PC-9 (cell line): Measurements from ENCODE around the gene TNRC6C.
"Not testable (repeated sequence)": the region's sequence is repeated elsewhere in the genome, so short reads cannot be mapped to it uniquely, and the experiment has no call there.

ENCODE experiments used
- EZH2 ChIP-seq: fragments of 200-600 bp; sonication (generic); IDR thresholded peaks from 2 replicates; pipeline ENCODE4 v1.8.0; 2017; ENCODE audit warnings: antibody characterized with exemption, low read depth
- TF ChIP-seq, protein P1 (sequence below): fragments of 200-600 bp; sonication (generic); conservative IDR thresholded peaks from 2 replicates; pipeline ENCODE4 v1.6.1; 2017; ENCODE audit warnings: mixed run types, antibody characterized with exemption, mild to moderate bottlenecking, moderate library complexity

DNA sequence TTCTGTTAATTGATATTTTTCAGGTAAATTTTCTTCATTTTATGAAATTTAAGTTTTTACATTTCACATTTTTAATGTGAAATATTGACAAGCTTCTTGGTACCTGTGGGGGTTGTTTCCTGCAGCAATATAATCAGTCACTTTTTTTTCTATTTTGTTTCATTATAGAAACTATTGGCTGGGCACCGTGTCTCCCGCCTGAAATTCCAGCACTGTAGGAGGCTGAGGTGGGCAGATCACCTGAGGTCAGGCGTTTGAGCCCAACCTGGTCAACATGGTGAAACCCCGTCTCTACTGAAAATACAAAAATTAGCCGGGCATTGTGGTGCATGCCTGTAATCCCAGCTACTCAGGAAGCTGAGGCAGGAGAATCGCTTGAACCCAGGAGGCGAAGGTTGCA, 35.2 kb downstream of the TNRC6C start:
- TF ChIP-seq, protein P1, sequence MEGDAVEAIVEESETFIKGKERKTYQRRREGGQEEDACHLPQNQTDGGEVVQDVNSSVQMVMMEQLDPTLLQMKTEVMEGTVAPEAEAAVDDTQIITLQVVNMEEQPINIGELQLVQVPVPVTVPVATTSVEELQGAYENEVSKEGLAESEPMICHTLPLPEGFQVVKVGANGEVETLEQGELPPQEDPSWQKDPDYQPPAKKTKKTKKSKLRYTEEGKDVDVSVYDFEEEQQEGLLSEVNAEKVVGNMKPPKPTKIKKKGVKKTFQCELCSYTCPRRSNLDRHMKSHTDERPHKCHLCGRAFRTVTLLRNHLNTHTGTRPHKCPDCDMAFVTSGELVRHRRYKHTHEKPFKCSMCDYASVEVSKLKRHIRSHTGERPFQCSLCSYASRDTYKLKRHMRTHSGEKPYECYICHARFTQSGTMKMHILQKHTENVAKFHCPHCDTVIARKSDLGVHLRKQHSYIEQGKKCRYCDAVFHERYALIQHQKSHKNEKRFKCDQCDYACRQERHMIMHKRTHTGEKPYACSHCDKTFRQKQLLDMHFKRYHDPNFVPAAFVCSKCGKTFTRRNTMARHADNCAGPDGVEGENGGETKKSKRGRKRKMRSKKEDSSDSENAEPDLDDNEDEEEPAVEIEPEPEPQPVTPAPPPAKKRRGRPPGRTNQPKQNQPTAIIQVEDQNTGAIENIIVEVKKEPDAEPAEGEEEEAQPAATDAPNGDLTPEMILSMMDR = not testable (repeated sequence)
- not testable (repeated sequence) for TF ChIP-seq EZH2
